Measurements from ENCODE around the gene SLC27A2. TPM values are rescaled to one million over a fixed set of nuclear protein-coding genes. Genes with fewer than 3 reads are reported as not detected.
"Not testable (repeated sequence)": the region's sequence is repeated elsewhere in the genome, so short reads cannot be mapped to it uniquely, and the experiment has no call there.

The SLC27A2 gene
- 29.6 TPM for polyA plus RNA-seq
- long read RNA-seq, donor 1, transcript SLC27A2-201 (10 exons, 2,394 nt), result major isoform, 8 of 18 reads
- long read RNA-seq, donor 1, partial matches to known transcripts, result 9 of 18 reads
- long read RNA-seq, donor 1, other reads (novel, unspliced or antisense), result 0 of 18 reads
- long read RNA-seq, donor 2, transcript SLC27A2-201 (10 exons, 2,394 nt), result major isoform, 16 of 22 reads
- long read RNA-seq, donor 2, partial matches to known transcripts, result 6 of 22 reads
- long read RNA-seq, donor 2, other reads (novel, unspliced or antisense), result 0 of 22 reads
- long read RNA-seq, donor 3, result 0 reads
- long read RNA-seq, donor 4, partial matches to known transcripts, result 0 of 2 reads
- long read RNA-seq, donor 4, other reads (novel, unspliced or antisense), result 0 of 2 reads
- long read RNA-seq, donor 5, transcript SLC27A2-201 (10 exons, 2,394 nt), result major isoform, 14 of 20 reads
- long read RNA-seq, donor 5, partial matches to known transcripts, result 6 of 20 reads
- long read RNA-seq, donor 5, other reads (novel, unspliced or antisense), result 0 of 20 reads
- long read RNA-seq, donor 6, transcript SLC27A2-201 (10 exons, 2,394 nt), result major isoform, 5 of 14 reads
- long read RNA-seq, donor 6, partial matches to known transcripts, result 8 of 14 reads
- long read RNA-seq, donor 6, other reads (novel, unspliced or antisense), result 0 of 14 reads
- long read RNA-seq, donor 7, transcript SLC27A2-201 (10 exons, 2,394 nt), result major isoform, 8 of 8 reads
- long read RNA-seq, donor 7, partial matches to known transcripts, result 0 of 8 reads
- long read RNA-seq, donor 7, other reads (novel, unspliced or antisense), result 0 of 8 reads
- long read RNA-seq, donor 8, transcript SLC27A2-201 (10 exons, 2,394 nt), result major isoform, 17 of 49 reads
- long read RNA-seq, donor 8, partial matches to known transcripts, result 32 of 49 reads
- long read RNA-seq, donor 8, other reads (novel, unspliced or antisense), result 0 of 49 reads
- long read RNA-seq, donor 9, transcript SLC27A2-201 (10 exons, 2,394 nt), result major isoform, 21 of 41 reads
- long read RNA-seq, donor 9, partial matches to known transcripts, result 20 of 41 reads
- long read RNA-seq, donor 9, other reads (novel, unspliced or antisense), result 0 of 41 reads
- long read RNA-seq, donor 10, transcript SLC27A2-201 (10 exons, 2,394 nt), result major isoform, 12 of 18 reads
- long read RNA-seq, donor 10, partial matches to known transcripts, result 5 of 18 reads
- long read RNA-seq, donor 10, other reads (novel, unspliced or antisense), result 0 of 18 reads
- long read RNA-seq, donor 11, transcript SLC27A2-201 (10 exons, 2,394 nt), result major isoform, 12 of 30 reads
- long read RNA-seq, donor 11, partial matches to known transcripts, result 18 of 30 reads
- long read RNA-seq, donor 11, other reads (novel, unspliced or antisense), result 0 of 30 reads

GRCh38 chr15:50181969-50182218, at the start of gene SLC27A2:
SLC27A2 (plus strand) TSS chr15:50182196; CDS start chr15:50182428, 232 bp downstream.
- peaks cover 11% of the 10 kb centered on the region for H3K4me1 ChIP-seq (ENCODE audit: control insufficient read depth, insufficient read depth, low read length)
- H3K27me3 ChIP-seq (ENCODE audit: control insufficient read depth, insufficient read depth, low read length), result peaks cover 7% of the 10 kb centered on the region
- H3K27ac ChIP-seq (ENCODE audit: low read length), result peak within 1 kb of the TSS; percentile 41
- DNase-seq, result no peak
- peak within 1 kb of the TSS; percentile 75 for H3K4me3 ChIP-seq (ENCODE audit: low read length)
- WGBS (ENCODE audit: insufficient coverage, low lambda C conversion rate), result no CpG with 5 or more reads among the region's 17 CpGs
- H3K36me3 ChIP-seq (ENCODE audit: control insufficient read depth, insufficient read depth, low read length), result no peaks in the 10 kb centered on the region
- H3K9me3 ChIP-seq (ENCODE audit: control insufficient read depth, low read depth, low read length), result no peaks in the 10 kb centered on the region

DNA sequence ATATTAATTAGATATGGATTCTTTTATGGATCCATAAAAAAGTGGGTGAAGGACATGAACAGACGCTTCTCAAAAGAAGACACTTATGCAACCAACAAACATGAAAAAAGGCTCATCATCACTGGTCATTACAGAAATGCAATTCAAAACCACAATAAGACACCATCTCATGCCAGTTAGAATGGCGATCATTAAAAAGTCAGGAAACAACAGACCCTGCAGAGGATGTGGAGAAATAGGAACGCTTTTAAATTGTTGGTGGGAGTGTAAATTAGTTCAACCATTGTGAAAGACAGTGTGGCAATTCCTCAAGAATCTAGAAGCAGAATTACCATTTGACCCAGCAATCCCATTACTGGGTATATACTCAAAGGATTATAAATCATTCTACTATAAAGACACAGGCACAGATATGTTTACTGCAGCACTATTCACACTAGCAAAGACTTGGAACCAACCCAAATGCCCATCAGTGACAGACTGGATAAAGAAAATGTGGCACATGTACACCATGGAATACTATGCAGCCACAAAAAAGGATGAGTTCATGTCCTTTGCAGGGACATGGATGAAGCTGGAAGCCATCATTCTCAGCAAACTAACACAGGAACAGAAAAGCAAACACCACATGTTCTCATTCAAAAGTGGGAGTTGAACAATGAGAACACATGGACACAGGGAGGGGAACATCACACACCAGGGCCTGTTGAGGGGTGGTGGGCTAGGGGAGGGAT, 49.6 kb upstream of the SLC27A2 start:
- H3K9me3 ChIP-seq (ENCODE audit: control insufficient read depth, low read depth, low read length); H3K27ac ChIP-seq (ENCODE audit: low read length); H3K4me3 ChIP-seq (ENCODE audit: low read length); H3K4me1 ChIP-seq (ENCODE audit: control insufficient read depth, insufficient read depth, low read length); H3K27me3 ChIP-seq (ENCODE audit: control insufficient read depth, insufficient read depth, low read length); DNase-seq; H3K36me3 ChIP-seq (ENCODE audit: control insufficient read depth, insufficient read depth, low read length): not testable (repeated sequence)
- 100% methylated on average over 1 of the region's 3 CpGs for WGBS (ENCODE audit: insufficient coverage, low lambda C conversion rate)

DNA sequence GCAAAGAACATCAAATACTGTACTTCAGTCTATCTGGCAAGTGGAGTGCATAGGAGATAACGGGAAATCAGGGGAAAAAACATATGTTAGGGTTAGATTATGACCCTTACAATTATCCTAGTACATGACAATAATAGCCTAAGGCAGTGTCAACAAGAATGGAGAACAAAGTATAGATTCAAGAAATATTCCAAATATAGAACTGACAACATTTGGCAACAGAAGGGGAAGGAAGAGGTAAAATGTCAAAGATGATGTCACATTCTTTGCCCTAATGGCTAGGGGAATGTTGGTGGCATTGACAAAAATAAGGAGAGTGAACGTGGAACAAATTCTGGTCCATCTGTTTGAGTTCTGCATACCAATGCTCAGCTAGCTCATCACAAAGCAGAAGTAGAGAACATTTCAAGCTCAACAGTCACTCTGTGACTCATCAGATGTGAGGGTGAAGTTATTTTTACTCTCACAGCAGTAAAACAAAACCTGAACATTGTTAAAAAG, 47.4 kb upstream of the SLC27A2 start:
- no peak for DNase-seq
- no CpG with 5 or more reads among the region's 2 CpGs for WGBS (ENCODE audit: insufficient coverage, low lambda C conversion rate)
- no peak overlapping the region for H3K27ac ChIP-seq (ENCODE audit: low read length)

GRCh38 chr15:50135031-50135551, 46.9 kb upstream of the SLC27A2 start:
- H3K4me1 ChIP-seq (ENCODE audit: control insufficient read depth, insufficient read depth, low read length), result no peaks in the 10 kb centered on the region
- no peak overlapping the region for H3K27ac ChIP-seq (ENCODE audit: low read length)
- H3K27me3 ChIP-seq (ENCODE audit: control insufficient read depth, insufficient read depth, low read length), result no peaks in the 10 kb centered on the region
- no peak overlapping the region for H3K4me3 ChIP-seq (ENCODE audit: low read length)
- no peak for DNase-seq
- no peaks in the 10 kb centered on the region for H3K9me3 ChIP-seq (ENCODE audit: control insufficient read depth, low read depth, low read length)
- WGBS (ENCODE audit: insufficient coverage, low lambda C conversion rate), result 85% methylated on average over 5 of the region's 5 CpGs
- H3K36me3 ChIP-seq (ENCODE audit: control insufficient read depth, insufficient read depth, low read length), result no peaks in the 10 kb centered on the region

More for the DNA sequence above, 47.4 kb upstream of the SLC27A2 start:
- Histone ChIP-seq H3K36me3 (ENCODE audit: control insufficient read depth, insufficient read depth, low read length) (no peaks in the 10 kb centered on the region), H3K4me1 (ENCODE audit: control insufficient read depth, insufficient read depth, low read length) (no peaks in the 10 kb centered on the region), H3K27me3 (ENCODE audit: control insufficient read depth, insufficient read depth, low read length) (no peaks in the 10 kb centered on the region), H3K4me3 (ENCODE audit: low read length) (no peak overlapping the region), H3K9me3 (ENCODE audit: control insufficient read depth, low read depth, low read length) (no peaks in the 10 kb centered on the region)

DNA sequence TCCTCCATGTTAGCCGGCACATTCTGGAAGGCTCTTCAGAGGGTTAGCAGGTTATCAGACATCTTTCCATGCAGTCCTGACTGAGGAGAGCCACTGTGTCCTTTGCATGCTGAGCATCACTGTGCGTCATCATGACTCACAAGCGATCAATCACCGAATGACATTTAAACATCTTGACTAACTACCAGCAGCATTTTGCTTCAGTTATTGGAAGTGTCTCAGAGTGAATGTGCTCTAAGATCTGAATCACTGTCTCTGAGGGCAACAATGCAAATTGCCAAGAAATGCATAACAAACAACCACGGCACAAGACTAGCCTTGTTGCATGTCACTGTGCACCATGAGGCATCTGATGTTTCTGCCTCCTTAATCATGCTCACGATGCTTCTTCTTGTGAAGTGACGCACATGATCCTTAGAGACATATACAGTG, 44.6 kb upstream of the SLC27A2 start:
- H3K9me3 ChIP-seq (ENCODE audit: control insufficient read depth, low read depth, low read length), result no peaks in the 10 kb centered on the region
- H3K36me3 ChIP-seq (ENCODE audit: control insufficient read depth, insufficient read depth, low read length), result no peaks in the 10 kb centered on the region
- H3K4me1 ChIP-seq (ENCODE audit: control insufficient read depth, insufficient read depth, low read length), result no peaks in the 10 kb centered on the region
- DNase-seq, result no peak
- 80% methylated on average over 1 of the region's 7 CpGs for WGBS (ENCODE audit: insufficient coverage, low lambda C conversion rate)
- H3K27ac ChIP-seq (ENCODE audit: low read length), result no peak overlapping the region
- no peak overlapping the region for H3K4me3 ChIP-seq (ENCODE audit: low read length)
- H3K27me3 ChIP-seq (ENCODE audit: control insufficient read depth, insufficient read depth, low read length), result no peaks in the 10 kb centered on the region

DNA sequence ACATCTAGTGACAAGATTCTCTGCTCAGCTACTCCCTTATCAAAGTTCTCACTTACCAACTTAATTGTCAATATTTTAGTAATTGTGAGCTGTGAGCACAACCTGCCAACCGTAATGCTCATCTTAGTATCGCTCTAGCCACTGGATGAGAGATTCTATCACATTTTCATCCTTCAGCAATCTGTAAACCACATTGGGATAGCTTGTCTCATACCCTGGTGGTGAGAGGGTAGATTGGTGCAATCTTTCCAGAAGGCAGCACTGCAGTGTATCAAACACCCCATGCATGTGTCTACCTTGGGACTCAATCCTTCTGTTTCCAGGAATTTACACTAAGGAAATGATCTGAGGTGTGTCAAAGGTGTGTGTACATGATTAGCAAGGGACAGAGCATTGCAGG, 44.1 kb upstream of the SLC27A2 start:
- H3K27me3 ChIP-seq (ENCODE audit: control insufficient read depth, insufficient read depth, low read length), result no peaks in the 10 kb centered on the region
- no CpG with 5 or more reads among the region's 2 CpGs for WGBS (ENCODE audit: insufficient coverage, low lambda C conversion rate)

GRCh38 chr15:50138391-50138790, 43.6 kb upstream of the SLC27A2 start:
- Histone ChIP-seq H3K36me3 (ENCODE audit: control insufficient read depth, insufficient read depth, low read length) (no peaks in the 10 kb centered on the region), H3K27ac (ENCODE audit: low read length) (no peak overlapping the region), H3K27me3 (ENCODE audit: control insufficient read depth, insufficient read depth, low read length) (no peaks in the 10 kb centered on the region), H3K4me3 (ENCODE audit: low read length) (no peak overlapping the region), H3K4me1 (ENCODE audit: control insufficient read depth, insufficient read depth, low read length) (no peaks in the 10 kb centered on the region), H3K9me3 (ENCODE audit: control insufficient read depth, low read depth, low read length) (no peaks in the 10 kb centered on the region)
- DNase-seq, result no peak

More for the DNA sequence above, 44.1 kb upstream of the SLC27A2 start:
- Histone ChIP-seq H3K4me3 (ENCODE audit: low read length) (no peak overlapping the region), H3K4me1 (ENCODE audit: control insufficient read depth, insufficient read depth, low read length) (no peaks in the 10 kb centered on the region), H3K36me3 (ENCODE audit: control insufficient read depth, insufficient read depth, low read length) (no peaks in the 10 kb centered on the region), H3K27ac (ENCODE audit: low read length) (no peak overlapping the region), H3K9me3 (ENCODE audit: control insufficient read depth, low read depth, low read length) (no peaks in the 10 kb centered on the region)
- DNase-seq, result no peak

- Histone ChIP-seq H3K36me3 (ENCODE audit: control insufficient read depth, insufficient read depth, low read length) (no peaks in the 10 kb centered on the region), H3K4me1 (ENCODE audit: control insufficient read depth, insufficient read depth, low read length) (no peaks in the 10 kb centered on the region), H3K27me3 (ENCODE audit: control insufficient read depth, insufficient read depth, low read length) (no peaks in the 10 kb centered on the region), H3K9me3 (ENCODE audit: control insufficient read depth, low read depth, low read length) (no peaks in the 10 kb centered on the region), H3K27ac (ENCODE audit: low read length) (no peak overlapping the region), H3K4me3 (ENCODE audit: low read length) (no peak overlapping the region)
- no peak for DNase-seq
- no CpG with 5 or more reads among the region's 1 CpG for WGBS (ENCODE audit: insufficient coverage, low lambda C conversion rate)
Measured at GRCh38 chr15:50140098-50140497, 41.9 kb upstream of the SLC27A2 start.

DNA sequence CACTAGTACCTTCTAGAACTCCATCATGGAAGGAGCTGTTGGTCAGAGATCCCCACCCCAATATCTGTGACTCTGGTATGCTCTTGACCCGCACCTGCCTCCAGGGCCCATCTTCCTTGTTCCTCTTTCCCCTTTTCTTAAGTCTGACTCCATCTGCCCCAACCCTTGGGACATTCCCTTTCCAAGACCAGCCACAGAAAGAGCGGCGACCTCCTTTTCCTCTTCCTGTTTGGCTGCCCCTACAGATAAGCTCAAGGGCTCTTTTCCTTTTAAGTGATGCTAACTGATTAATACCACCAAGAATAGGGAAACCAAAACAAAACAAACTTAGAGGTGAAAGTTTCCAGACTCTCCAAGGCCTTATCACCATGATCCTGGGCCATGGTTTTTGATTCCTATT, 41.0 kb upstream of the SLC27A2 start:
- Histone ChIP-seq H3K27me3 (ENCODE audit: control insufficient read depth, insufficient read depth, low read length) (no peaks in the 10 kb centered on the region), H3K36me3 (ENCODE audit: control insufficient read depth, insufficient read depth, low read length) (no peaks in the 10 kb centered on the region), H3K9me3 (ENCODE audit: control insufficient read depth, low read depth, low read length) (no peaks in the 10 kb centered on the region), H3K4me1 (ENCODE audit: control insufficient read depth, insufficient read depth, low read length) (no peaks in the 10 kb centered on the region), H3K4me3 (ENCODE audit: low read length) (no peak overlapping the region), H3K27ac (ENCODE audit: low read length) (no peak overlapping the region)
- WGBS (ENCODE audit: insufficient coverage, low lambda C conversion rate), result no CpG with 5 or more reads among the region's 3 CpGs
- DNase-seq, result no peak

Measured in large intestine (tissue), 12 donors.